NCI-H1694 (cell line): Measurements from ENCODE around the gene GCLM.
"Not testable (repeated sequence)": the region's sequence is repeated elsewhere in the genome, so short reads cannot be mapped to it uniquely, and the experiment has no call there.

ENCODE experiments used
- DNase-seq: peaks from one replicate; lab custom pipeline; 2025; lab: John Stamatoyannopoulos, UW

GCLM gene

GRCh38 chr1:93888900-93889299, 20.3 kb downstream of the GCLM start:
- no peak for DNase-seq

DNA sequence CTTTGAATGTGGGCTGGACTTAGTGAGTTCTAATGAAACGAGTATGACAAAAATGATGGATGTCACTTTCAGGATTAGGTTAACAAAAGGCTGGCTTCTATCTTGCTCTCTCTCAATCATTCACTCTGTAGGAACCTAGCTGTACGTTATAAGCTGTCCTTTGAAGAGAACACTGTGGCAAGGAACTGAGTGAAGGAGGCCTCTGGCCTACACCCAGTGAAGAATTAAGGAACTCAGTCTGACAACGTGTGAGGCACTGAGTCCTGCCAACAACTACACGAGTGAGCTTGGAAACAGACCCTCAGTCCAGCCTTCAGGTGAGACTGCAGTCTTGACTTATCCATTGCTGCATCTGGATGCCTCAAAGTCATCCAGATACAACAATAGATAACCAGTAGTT, 27.0 kb downstream of the GCLM start:
- no peak for DNase-seq

- DNase-seq, result no peak
Observed at GRCh38 chr1:93880731-93881130, 28.5 kb downstream of the GCLM start.

- DNase-seq, result peak; percentile 95
Observed at GRCh38 chr1:93878889-93879586, 30.2 kb downstream of the GCLM start, which contains the start of gene DNTTIP2. Gene DNTTIP2 (minus strand): TSS chr1:93879206. CDS start chr1:93879148, 58 bp downstream.

GRCh38 chr1:93878501-93878888, 30.7 kb downstream of the GCLM start:
- no peak for DNase-seq

GRCh38 chr1:93877529-93877928, 31.7 kb downstream of the GCLM start:
- DNase-seq, result no peak

- DNase-seq, result no peak
Observed at GRCh38 chr1:93876244-93876643, 33.0 kb downstream of the GCLM start.

DNA sequence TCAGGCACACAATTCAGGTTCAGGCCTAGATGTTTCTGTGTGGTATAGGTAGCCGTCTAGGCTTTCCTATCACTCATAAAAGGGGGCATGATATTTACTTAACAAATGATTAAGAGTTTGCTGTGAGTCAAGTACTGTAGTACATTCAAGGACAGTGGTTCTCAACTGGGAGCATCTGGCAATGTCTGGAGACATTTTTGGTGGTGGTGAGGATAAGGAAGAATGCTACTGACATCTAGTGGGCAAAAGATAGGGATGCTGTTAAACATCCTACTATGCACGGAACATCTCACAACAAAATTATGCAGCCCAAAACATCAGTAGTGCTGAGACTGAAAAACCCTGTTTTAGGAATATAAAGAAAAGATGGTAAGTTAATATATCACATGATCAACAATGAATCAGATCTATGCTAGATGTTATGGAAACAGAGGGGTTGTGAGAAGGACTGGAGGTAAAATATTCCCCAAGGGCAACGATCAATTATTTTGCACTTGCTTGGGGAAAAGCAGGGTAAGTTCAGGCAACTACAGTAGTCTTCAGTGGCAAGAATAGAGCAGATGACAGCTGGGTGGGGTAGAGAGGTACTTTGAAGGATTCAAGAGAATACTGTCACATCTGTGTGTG, 35.1 kb downstream of the GCLM start:
- no peak for DNase-seq

DNA sequence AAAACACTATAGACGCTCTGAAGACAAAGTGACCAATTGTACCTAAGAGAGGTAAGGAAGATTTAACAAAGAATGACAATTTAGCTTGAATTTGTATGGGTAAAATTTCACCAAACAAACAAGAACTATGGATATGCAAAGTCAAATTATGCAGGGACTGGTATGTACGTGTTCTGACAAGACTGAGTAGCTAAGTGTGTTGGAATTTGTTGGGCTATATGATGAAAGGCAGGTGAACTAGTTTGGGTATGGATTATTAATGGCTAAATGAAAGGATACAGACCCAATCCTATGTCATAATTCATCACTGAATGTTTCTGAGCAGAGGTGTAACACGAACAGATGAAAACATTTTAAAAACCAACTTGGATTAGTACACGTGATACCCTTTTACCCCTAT, 37.9 kb downstream of the GCLM start:
- no peak for DNase-seq

GRCh38 chr1:93869653-93870052, 39.6 kb downstream of the GCLM start:
- DNase-seq, result no peak

DNA sequence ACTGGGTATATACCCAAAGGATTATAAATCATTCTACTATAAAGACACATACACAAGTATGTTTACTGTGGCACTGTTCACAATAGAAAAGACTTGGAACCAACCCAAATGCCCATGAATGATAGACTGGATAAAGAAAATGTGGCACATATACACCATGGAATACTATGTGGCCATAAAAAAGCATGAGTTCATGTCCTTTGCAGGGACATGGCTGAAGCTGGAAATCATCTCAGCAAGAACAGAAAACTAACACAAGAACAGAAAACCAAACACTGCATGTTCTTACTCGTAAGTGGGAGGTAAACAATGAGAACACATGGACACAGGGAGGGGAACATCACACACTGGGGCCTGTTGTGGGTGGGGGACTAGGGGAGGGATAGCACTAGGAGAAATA, 40.7 kb downstream of the GCLM start:
- not testable (repeated sequence) for DNase-seq

DNA sequence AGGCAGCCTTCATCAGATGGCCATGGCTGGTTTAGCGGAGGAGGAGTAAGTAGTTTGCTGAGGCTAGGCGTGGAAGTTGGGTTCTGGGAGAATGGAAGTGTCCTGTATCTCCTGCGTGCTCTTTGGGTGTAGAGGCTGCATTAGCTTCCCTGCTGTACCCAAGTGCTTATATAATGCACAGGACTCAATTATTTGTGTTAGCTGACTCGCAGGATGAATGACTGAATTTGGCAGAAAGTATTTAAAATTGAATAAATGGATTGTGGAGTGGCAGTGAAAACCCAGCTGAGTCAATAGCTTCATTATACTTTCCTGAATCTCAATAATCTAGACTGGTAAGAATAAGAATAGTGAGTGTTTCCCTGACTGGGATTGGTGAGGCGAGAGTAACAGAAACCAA, 44.0 kb downstream of the GCLM start:
- DNase-seq, result no peak

- DNase-seq, result no peak
Observed at GRCh38 chr1:93864175-93864574, 45.1 kb downstream of the GCLM start.

GRCh38 chr1:93857653-93858052, 51.6 kb downstream of the GCLM start:
- not testable (repeated sequence) for DNase-seq

DNA sequence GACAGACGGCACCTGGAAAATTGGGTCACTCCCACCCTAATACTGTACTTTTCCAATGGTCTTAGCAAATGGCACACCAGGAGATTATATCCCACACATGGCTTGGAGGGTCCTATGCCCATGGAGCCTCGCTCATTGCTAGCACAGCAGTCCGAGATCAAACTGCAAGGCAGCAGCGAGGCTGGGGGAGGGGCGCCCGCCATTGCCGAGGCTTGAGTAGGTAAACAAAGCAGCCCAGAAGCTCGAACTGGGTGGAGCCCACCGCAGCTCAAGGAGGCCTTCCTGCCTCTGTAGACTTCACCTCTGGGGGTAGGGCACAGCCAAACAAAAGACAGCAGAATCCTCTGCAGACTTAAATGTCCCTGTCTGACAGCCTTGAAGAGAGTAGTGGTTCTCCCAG, 53.2 kb downstream of the GCLM start:
- DNase-seq, result not testable (repeated sequence)

GRCh38 chr1:93853940-93854339, 55.3 kb downstream of the GCLM start:
- DNase-seq, result no peak

GRCh38 chr1:93851878-93852277, 57.4 kb downstream of the GCLM start:
- DNase-seq, result no peak

GRCh38 chr1:93851327-93851712, 57.9 kb downstream of the GCLM start:
- no peak for DNase-seq

GRCh38 chr1:93850687-93851326, 58.4 kb downstream of the GCLM start:
- not testable (repeated sequence) for DNase-seq

DNA sequence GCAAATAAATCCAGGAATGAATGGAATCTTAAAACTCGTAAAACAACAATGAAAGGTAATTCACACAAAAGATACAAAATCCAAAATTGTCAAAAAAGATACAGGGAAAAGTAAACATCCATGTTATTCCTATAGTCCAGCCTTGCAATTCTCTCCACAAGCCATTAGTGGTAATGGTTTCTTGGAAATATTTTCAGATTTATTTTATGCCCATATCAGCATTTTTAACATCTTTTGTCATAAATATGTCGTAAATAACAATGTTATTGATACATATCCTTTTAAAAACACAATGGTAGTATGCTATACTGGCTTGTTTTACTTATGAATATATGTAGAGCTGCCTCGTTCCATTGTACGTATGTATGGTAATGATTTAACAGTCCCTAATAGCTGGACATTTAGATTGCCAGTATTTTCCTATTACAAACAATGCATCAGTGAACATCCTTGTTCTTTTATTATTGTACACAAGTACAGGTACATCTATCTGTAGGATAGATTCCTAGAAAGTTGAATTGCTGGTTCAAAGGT, 60.8 kb downstream of the GCLM start:
- DNase-seq, result no peak

- DNase-seq, result peak; percentile 76
Observed at GRCh38 chr1:93847811-93848288, 61.4 kb downstream of the GCLM start.

DNA sequence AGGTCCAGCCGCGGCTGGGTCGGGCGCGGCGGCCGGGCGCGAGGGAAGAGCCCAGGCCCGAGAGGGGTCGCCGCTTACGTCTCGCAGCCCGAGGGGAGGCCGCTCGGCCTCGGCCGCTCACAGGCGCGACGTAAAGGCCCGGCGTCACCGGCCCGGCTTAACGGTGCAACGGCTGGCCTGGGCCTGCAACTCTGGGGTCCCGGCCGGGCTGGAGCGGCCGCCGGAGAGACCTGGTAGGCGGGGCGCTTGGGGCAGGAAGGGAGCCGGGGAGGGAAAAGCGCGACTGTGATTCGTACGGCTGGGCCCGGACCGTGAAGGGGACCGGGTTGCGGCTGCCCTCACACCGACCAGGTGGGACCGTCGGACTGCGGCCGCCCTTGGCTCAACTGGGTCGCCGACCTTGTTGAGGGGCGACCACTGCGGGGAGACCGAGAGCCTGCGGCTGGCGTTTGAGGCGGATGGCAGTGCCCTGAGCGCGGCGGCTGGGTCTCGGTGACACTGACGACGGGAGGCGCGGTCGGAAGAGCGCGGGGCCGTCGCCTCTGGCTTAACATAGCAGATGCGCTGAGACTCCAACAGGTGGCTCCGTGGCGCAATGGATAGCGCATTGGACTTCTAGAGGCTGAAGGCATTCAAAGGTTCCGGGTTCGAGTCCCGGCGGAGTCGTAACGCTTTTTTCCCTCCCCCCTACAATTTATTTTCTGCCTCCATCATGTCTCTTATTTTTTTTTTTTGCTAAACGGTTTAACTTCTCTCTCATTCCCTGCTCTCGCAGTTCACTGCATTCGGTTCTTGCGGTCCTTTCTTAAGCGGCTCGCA, 62.0 kb downstream of the GCLM start:
- peak; percentile 94 for DNase-seq
